RWPE2 (cell line): ENCODE results near the gene NME7.

Source experiments
- ATAC-seq: fragments of 200-7000 bp; cut with Tn5 transposase; 3 replicates; pipeline ENCODE4 v1.9.1; 2021; ENCODE audit warnings: low read depth
- DNase-seq: peaks from one replicate; pipeline ENCODE4 v3.0.0-alpha.2; 2020; ENCODE audit warnings: low spot score
- H3K27ac ChIP-seq: fragments of 450-650 bp; 2 replicates; pipeline ENCODE4 v1.5.1; 2017; ENCODE audit warnings: mild to moderate bottlenecking; ENCODE audit not compliant: poor library complexity, severe bottlenecking
- H3K27me3 ChIP-seq: fragments of 250-450 bp; sonication (Bioruptor Pico); 2 replicates; pipeline ENCODE4 v1.5.1; 2021; ENCODE audit warnings: mild to moderate bottlenecking, moderate library complexity; ENCODE audit not compliant: insufficient read depth, poor library complexity, severe bottlenecking
- H3K36me3 ChIP-seq: fragments of 250-450 bp; sonication (Bioruptor Pico); 2 replicates; pipeline ENCODE4 v1.5.1; 2020; ENCODE audit warnings: low read depth, mild to moderate bottlenecking, moderate library complexity
- H3K4me1 ChIP-seq: fragments of 250-450 bp; sonication (Bioruptor Pico); 2 replicates; pipeline ENCODE4 v1.5.1; 2021; ENCODE audit warnings: mild to moderate bottlenecking, moderate library complexity; ENCODE audit not compliant: insufficient read depth, poor library complexity, severe bottlenecking
- H3K4me3 ChIP-seq: fragments of 250-450 bp; sonication (Bioruptor Pico); 2 replicates; pipeline ENCODE4 v1.5.1; 2021; ENCODE audit warnings: mild to moderate bottlenecking, moderate library complexity; ENCODE audit not compliant: severe bottlenecking
- H3K9me3 ChIP-seq: fragments of 250-450 bp; sonication (Bioruptor Pico); 2 replicates; pipeline ENCODE4 v1.5.1; 2021; ENCODE audit warnings: mild to moderate bottlenecking, moderate library complexity; ENCODE audit not compliant: severe bottlenecking
- TF ChIP-seq, protein P1 (sequence below): fragments of 450-650 bp; IDR thresholded peaks from one replicate; pipeline ENCODE4 v1.5.1; 2017; ENCODE audit warnings: mild to moderate bottlenecking, moderate library complexity; ENCODE audit not compliant: poor library complexity, severe bottlenecking

Gene NME7

DNA sequence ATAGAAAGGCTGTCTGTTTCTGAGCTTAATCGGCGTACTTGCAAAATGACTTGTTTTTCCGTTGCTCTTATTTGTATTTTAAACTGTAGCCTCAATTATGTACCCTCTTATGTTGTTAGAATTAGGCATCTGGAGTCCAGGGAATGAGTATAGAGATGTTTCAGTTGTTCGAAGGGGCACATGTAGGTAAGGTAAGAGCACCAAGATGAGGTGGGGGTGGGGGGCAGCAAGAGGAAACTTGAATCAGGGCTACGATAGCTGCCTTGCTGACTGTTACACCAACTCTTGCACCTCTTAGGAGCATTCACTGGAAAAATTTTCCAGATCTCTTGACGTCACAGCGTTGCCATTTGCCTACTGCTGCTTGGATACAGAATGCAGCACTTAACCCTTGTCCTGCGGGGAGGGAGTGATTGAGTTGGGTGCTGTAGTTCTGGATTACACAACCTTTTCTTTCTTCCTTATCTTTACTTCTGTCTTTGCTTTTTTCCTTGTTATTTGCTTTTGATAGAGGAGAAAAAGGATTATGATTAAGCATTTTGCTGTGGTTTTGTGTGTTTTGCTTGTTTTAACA is 257.9 kb downstream of the NME7 start:
- ATAC-seq (peak; percentile 23), DNase-seq (no peak)
- Histone ChIP-seq H3K4me1 (peaks cover 56% of the 10 kb centered on the region), H3K9me3 (no peaks in the 10 kb centered on the region), H3K36me3 (peaks cover 48% of the 10 kb centered on the region), H3K27me3 (no peaks in the 10 kb centered on the region), H3K27ac (peak overlapping the region; percentile 96), H3K4me3 (peak overlapping the region; percentile 69)
- TF ChIP-seq, protein P1, sequence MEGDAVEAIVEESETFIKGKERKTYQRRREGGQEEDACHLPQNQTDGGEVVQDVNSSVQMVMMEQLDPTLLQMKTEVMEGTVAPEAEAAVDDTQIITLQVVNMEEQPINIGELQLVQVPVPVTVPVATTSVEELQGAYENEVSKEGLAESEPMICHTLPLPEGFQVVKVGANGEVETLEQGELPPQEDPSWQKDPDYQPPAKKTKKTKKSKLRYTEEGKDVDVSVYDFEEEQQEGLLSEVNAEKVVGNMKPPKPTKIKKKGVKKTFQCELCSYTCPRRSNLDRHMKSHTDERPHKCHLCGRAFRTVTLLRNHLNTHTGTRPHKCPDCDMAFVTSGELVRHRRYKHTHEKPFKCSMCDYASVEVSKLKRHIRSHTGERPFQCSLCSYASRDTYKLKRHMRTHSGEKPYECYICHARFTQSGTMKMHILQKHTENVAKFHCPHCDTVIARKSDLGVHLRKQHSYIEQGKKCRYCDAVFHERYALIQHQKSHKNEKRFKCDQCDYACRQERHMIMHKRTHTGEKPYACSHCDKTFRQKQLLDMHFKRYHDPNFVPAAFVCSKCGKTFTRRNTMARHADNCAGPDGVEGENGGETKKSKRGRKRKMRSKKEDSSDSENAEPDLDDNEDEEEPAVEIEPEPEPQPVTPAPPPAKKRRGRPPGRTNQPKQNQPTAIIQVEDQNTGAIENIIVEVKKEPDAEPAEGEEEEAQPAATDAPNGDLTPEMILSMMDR, result no peak

DNA sequence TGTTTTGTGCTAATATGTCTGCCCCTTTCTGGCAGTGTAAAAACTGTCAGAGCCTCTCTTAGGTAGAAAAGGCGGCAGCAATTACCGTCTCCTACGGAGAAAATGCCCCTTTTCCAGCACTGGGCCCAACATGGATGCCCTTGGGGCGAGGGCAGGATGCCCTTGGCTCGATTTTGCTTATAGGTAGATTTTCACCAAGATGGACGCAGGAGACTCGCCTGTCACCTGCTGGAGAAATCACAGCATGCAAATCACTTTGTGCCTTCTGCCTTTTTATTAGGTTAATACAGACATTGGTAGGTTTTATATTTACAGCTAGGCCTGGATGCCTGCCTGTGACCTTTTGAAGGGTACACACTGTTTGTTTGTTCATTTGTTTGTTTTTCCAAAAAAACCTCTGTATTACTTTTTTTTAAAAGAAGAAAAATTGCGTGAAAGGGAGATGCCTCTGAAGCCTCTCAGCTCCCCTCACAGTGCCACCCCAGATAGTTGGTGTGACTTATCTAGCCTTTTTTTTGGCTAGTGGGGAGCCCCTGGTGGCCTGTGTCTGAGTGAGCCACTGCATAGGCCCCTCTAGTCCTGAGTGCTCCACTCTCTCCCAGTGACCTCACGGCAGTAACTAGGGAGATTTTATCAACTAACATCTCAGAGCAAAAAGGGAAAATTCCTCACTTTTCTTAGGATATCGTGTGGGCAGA is 258.6 kb downstream of the NME7 start:
- Histone ChIP-seq H3K9me3 (no peaks in the 10 kb centered on the region), H3K27me3 (no peaks in the 10 kb centered on the region), H3K4me3 (peak overlapping the region; percentile 69), H3K4me1 (peaks cover 50% of the 10 kb centered on the region), H3K36me3 (peaks cover 42% of the 10 kb centered on the region), H3K27ac (peak overlapping the region; percentile 96)
- ATAC-seq, result no peak
- TF ChIP-seq, protein P1, result peak; percentile 64
- no peak for DNase-seq

DNA sequence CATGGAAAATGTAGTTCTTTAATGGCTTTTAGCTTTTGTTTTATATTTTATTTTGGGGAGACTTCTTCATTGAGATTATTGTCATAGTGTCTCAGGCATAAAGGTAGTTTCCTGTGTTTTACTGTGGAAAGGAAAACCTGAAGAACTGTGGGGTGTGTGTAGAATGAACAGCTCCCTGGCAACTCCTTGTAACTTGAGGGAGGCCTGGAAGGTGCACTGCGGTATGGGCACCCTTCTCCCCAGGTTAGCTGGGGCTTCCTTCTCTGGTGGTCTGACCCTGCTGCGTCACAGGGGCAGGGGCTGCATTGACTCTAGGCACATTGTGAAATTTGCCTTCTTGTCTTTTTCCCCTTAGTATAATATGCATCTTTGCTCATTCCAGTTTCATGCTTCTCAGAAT is 259.4 kb downstream of the NME7 start:
- H3K36me3 ChIP-seq, result peaks cover 34% of the 10 kb centered on the region
- no peaks in the 10 kb centered on the region for H3K27me3 ChIP-seq
- H3K27ac ChIP-seq, result peak overlapping the region; percentile 96
- TF ChIP-seq, protein P1, result no peak
- peaks cover 42% of the 10 kb centered on the region for H3K4me1 ChIP-seq
- peak overlapping the region; percentile 69 for H3K4me3 ChIP-seq
- no peaks in the 10 kb centered on the region for H3K9me3 ChIP-seq
- ATAC-seq (no peak), DNase-seq (no peak)

DNA sequence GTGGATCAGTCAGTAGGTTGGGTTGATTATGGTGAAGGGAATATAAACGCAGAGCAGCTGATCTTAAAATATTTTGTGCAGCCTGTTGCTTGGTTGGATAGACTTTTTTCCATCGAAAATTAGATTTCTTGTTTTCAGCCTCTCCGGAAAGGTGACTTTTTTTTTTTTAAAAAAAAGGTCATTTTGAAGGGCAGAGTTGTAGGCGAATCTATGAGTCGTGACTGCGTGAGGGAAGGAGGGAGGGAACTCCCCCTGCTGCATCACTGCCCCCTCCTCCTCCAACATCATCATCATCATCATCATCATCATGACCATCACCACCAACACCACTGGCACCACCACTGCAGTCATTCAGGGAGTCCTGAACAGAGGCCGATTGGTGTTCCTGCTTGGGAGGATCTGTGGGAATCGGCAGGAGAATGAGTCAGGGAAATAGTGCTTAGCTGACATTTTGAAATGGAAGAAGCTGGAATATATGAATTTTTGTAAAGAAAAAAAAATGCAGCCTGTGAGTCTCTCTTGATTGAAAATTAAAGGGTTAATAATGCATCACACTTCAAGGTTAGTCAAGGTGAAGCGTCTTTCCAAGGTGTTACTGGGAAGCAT is 259.9 kb downstream of the NME7 start:
- TF ChIP-seq, protein P1, result no peak
- Histone ChIP-seq H3K9me3 (no peaks in the 10 kb centered on the region), H3K36me3 (peaks cover 29% of the 10 kb centered on the region), H3K27ac (peak overlapping the region; percentile 96), H3K4me3 (peak overlapping the region; percentile 69), H3K4me1 (peaks cover 38% of the 10 kb centered on the region), H3K27me3 (no peaks in the 10 kb centered on the region)
- DNase-seq (no peak), ATAC-seq (no peak)
